Transverse colon (tissue), 4 donors: ENCODE data around the gene XRRA1.

ENCODE experiments used
- EP300 ChIP-seq: sonication (generic); formaldehyde crosslinking; IDR thresholded peaks from one replicate; pipeline ENCODE4 v1.6.1; 2017; ENCODE audit warnings: antibody characterized with exemption, low read depth
- POLR2AphosphoS5 ChIP-seq, 3 donors: sonication (generic); formaldehyde crosslinking; IDR thresholded peaks; one replicate each; pipeline ENCODE4 v1.6.1; 2016; ENCODE audit warnings: antibody characterized with exemption in 3 of 3
- TF ChIP-seq, protein P1 (sequence below), 5 experiments: fragments of 200-600 bp in 3 of 5; fragments of 450-650 bp in 2 of 5; sonication (generic) in 3 of 5; IDR thresholded peaks; 1 replicate in 2 of 5; 2 replicates in 3 of 5; pipeline ENCODE4 v1.5.1; 2016 to 2017; ENCODE audit warnings: antibody characterized with exemption in 5 of 5, inconsistent platforms in 3 of 5, mild to moderate bottlenecking in 2 of 5, moderate library complexity in 1 of 5

DNA sequence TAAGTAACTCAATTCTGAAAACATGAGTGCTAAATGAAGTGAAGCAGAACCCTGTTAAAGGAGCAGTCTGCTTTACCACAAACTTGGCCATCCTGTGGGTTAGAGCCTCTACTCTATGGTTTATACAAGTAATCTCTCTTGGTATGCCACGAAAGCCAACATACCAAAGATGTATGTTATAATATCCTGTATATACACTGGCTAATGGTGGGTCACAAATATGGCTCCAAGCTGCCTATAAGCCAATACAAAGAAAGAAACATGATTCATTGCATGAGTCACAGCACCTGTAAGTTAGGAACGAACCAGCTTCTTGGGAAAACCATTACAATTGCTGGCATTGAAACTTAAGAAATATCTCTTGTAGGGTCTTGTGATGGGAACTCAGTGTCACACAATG lies 16.1 kb downstream of the XRRA1 start:
- TF ChIP-seq, protein P1, sequence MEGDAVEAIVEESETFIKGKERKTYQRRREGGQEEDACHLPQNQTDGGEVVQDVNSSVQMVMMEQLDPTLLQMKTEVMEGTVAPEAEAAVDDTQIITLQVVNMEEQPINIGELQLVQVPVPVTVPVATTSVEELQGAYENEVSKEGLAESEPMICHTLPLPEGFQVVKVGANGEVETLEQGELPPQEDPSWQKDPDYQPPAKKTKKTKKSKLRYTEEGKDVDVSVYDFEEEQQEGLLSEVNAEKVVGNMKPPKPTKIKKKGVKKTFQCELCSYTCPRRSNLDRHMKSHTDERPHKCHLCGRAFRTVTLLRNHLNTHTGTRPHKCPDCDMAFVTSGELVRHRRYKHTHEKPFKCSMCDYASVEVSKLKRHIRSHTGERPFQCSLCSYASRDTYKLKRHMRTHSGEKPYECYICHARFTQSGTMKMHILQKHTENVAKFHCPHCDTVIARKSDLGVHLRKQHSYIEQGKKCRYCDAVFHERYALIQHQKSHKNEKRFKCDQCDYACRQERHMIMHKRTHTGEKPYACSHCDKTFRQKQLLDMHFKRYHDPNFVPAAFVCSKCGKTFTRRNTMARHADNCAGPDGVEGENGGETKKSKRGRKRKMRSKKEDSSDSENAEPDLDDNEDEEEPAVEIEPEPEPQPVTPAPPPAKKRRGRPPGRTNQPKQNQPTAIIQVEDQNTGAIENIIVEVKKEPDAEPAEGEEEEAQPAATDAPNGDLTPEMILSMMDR (IDR thresholded peaks at IDR 0.05) = no peak
- TF ChIP-seq POLR2AphosphoS5 (IDR thresholded peaks at IDR 0.05) = no peak
- TF ChIP-seq EP300 = no peak
